HUES48 (cell line): ENCODE measurements around the gene MCTP1.
"Not testable (repeated sequence)": the region's sequence is repeated elsewhere in the genome, so short reads cannot be mapped to it uniquely, and the experiment has no call there.

Source experiments
- H3K27ac ChIP-seq: one replicate; pipeline ENCODE4 v1.7.0; 2013; ENCODE audit warnings: low read depth, low read length, inconsistent platforms
- H3K27me3 ChIP-seq: 2 replicates; pipeline ENCODE4 v1.6.1; 2013; ENCODE audit warnings: mild to moderate bottlenecking, low read length; ENCODE audit not compliant: control insufficient read depth, insufficient read depth
- H3K36me3 ChIP-seq: 2 replicates; pipeline ENCODE4 v1.6.1; 2013; ENCODE audit warnings: low read length; ENCODE audit not compliant: control insufficient read depth, insufficient read depth
- H3K4me1 ChIP-seq: 2 replicates; pipeline ENCODE4 v1.6.1; 2013; ENCODE audit warnings: mild to moderate bottlenecking, low read length; ENCODE audit not compliant: control insufficient read depth, insufficient read depth
- H3K4me3 ChIP-seq: 2 replicates; pipeline ENCODE4 v1.5.1; 2013; ENCODE audit warnings: mild to moderate bottlenecking, low read depth, low read length
- H3K9ac ChIP-seq: 2 replicates; pipeline ENCODE4 v1.6.1; 2013; ENCODE audit warnings: mild to moderate bottlenecking, low read depth, low read length, moderate library complexity
- H3K9me3 ChIP-seq: 2 replicates; pipeline ENCODE4 v1.6.1; 2013; ENCODE audit warnings: low read length; ENCODE audit not compliant: control insufficient read depth, insufficient read depth

The MCTP1 gene

DNA sequence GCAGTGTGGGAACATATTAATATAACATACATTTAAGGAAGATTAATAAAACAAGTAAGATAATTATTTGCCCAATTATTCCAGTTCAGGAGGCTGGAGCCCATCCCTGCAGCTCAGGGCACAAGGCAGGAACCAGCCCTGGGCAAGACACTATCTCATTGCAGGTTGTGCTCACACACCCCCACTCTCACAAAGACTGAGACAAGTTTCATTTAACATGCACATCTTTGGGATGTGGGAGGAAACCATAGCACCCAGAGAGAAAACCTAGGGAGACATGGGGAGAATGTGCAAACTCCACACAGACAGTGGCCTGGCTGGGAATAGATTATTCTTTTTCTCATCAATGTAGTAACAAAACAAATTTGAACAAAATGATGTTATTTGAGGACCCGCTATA is 279.1 kb downstream of the MCTP1 start:
- H3K9ac ChIP-seq: no peak overlapping the region
- H3K27ac ChIP-seq: no peak overlapping the region
- H3K4me3 ChIP-seq: no peak overlapping the region
- no peaks in the 10 kb centered on the region for H3K27me3 ChIP-seq
- H3K4me1 ChIP-seq: no peaks in the 10 kb centered on the region
- H3K9me3 ChIP-seq: peaks cover 24% of the 10 kb centered on the region
- H3K36me3 ChIP-seq: no peaks in the 10 kb centered on the region

DNA sequence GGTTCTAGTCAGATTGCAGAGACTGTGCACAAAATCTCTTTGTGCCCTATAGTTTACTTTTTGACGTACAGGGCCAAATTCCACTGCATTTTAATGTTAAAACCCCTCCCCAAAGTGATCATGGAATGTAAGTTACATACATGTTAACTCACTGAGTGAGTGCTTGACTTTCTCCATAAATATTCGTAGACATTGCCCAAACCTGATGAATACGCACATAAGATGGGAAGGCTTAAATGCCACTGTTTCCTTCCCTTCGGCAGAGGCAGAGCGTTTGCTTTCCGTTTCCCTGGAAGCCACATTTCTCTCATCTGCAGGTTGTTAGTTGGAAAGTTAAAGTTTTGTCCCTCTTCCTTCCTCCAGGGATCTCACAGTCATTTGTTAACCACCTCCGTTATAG is 286.2 kb downstream of the MCTP1 start:
- Histone ChIP-seq H3K4me3 (no peak overlapping the region), H3K36me3 (no peaks in the 10 kb centered on the region), H3K27ac (no peak overlapping the region)

DNA sequence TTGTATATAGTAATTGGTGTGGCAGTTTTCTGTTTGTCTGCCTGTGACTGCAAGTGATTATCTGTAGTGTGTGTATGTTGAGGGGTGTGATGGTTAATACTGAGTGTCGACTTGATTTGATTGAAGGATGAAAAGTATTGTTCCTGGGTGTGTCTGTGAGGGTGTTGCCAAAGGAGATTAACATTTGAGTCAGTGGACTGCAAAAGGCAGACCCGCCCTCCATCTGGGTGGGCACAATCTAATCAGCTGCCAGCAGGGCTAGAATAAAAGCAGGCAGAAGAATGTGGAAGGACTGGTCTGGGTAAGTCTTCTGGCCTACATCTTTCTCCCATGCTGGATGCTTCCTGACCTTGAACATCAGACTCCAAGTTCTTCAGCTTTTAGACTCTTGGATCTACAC is 290.4 kb downstream of the MCTP1 start:
- H3K4me3 ChIP-seq, H3K27ac ChIP-seq, H3K27me3 ChIP-seq, H3K9me3 ChIP-seq, H3K9ac ChIP-seq, H3K36me3 ChIP-seq: not testable (repeated sequence)
- H3K4me1 ChIP-seq: peaks cover 16% of the 10 kb centered on the region

More for the DNA sequence above, 286.2 kb downstream of the MCTP1 start:
- H3K27me3 ChIP-seq: no peaks in the 10 kb centered on the region
- no peak overlapping the region for H3K9ac ChIP-seq
- peaks cover 4% of the 10 kb centered on the region for H3K9me3 ChIP-seq
- H3K4me1 ChIP-seq: peaks cover 16% of the 10 kb centered on the region

DNA sequence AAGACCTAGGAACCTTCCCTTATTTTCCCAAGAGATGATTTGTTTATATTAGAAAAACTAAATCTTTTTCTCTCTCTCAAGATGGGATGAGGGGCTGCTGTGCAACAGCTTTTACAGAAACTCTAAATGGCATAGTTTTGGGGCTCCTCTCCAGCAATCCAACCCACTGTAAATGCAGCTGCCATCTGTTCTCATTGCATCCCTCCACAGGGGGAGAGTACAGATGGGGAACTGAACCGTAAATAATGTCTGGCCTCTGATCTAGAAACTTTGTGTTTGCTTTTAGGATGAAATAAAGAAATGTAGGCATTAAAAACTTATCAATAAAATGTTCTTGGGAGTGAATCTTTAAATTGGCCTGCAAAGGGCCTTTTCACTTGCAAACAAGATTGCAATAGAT is 291.4 kb downstream of the MCTP1 start:
- Histone ChIP-seq H3K36me3 (no peaks in the 10 kb centered on the region), H3K4me1 (peaks cover 15% of the 10 kb centered on the region), H3K4me3 (no peak overlapping the region), H3K27ac (no peak overlapping the region), H3K9me3 (no peaks in the 10 kb centered on the region), H3K27me3 (no peaks in the 10 kb centered on the region), H3K9ac (no peak overlapping the region)

DNA sequence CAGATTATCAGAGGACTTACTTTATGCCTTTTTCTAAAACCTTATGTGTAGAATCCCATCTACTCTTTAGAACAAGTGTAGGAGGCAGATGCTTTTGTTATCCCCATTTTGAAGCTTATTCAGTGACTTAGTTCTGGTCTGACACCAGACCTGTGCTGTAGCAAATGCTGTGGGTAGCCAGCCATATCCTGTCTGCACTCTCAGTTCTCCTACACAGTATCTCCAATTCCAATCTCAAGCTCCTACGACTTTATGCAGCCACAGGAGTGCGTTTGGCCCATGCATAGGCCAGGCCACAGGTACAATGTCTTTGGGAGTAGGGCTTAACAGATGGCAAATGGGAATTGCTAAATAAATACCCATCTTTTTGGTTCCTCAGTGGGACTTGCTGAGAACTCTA is 292.6 kb downstream of the MCTP1 start:
- H3K36me3 ChIP-seq: no peaks in the 10 kb centered on the region
- no peaks in the 10 kb centered on the region for H3K27me3 ChIP-seq
- H3K9me3 ChIP-seq: no peaks in the 10 kb centered on the region
- no peak overlapping the region for H3K27ac ChIP-seq
- H3K4me3 ChIP-seq: no peak overlapping the region
- H3K4me1 ChIP-seq: peaks cover 13% of the 10 kb centered on the region
- no peak overlapping the region for H3K9ac ChIP-seq

DNA sequence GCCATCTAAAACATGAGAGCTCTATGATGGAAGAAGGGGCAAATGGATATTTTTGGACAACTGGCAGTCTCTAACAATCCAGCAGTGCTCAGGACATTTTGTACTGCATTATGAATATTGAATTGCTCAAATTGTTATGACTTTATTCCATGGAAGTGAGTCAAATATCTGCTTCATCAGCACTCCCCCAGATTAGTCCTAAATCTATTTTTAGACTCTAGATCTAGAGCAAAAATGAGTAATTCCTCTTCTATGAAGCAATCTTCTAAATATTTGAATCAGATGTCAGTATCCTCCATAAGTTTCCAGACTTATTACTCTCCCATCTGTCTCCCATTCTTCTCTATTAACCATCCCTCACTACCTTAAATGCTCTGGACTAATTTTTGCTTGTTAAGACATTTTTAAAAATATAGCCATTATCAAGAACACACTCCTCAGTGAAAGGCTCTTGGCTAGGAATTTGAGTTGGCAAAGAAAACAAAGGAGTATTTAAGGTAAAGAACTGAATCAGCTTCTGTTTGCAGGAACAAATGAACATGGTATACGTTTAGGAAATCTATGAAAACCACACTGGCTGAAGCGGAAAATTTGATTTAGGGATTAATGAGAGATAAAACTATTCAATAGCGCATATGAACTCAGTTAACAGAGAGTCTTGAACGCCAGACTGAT is 300.9 kb downstream of the MCTP1 start:
- Histone ChIP-seq H3K36me3 (no peaks in the 10 kb centered on the region), H3K9me3 (no peaks in the 10 kb centered on the region), H3K9ac (no peak overlapping the region), H3K27me3 (no peaks in the 10 kb centered on the region), H3K27ac (no peak overlapping the region), H3K4me3 (no peak overlapping the region), H3K4me1 (no peaks in the 10 kb centered on the region)

DNA sequence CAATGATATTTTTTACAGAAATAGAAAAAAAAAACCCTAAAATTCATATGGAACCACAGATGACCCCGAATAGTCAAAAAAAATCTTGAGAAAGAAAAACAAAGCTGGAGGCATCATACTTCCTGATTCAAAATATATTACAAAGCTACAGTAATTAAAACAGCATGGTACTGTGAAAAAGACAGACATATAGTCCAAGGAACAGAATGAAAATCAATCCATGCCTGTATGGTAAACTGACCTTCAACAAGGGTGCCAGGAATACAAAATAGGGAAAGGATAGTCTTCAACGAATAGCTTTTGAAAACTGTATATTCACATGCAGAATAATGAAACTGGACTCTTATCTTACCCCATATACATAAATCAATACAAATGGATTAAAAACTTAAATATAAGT is 307.5 kb downstream of the MCTP1 start:
- H3K4me1 ChIP-seq: no peaks in the 10 kb centered on the region
- H3K9ac ChIP-seq: no peak overlapping the region
- no peaks in the 10 kb centered on the region for H3K27me3 ChIP-seq
- peaks cover 5% of the 10 kb centered on the region; the same call in 1 of the 2 replicates for H3K9me3 ChIP-seq
- no peak overlapping the region for H3K27ac ChIP-seq
- H3K36me3 ChIP-seq: no peaks in the 10 kb centered on the region
- H3K4me3 ChIP-seq: no peak overlapping the region

DNA sequence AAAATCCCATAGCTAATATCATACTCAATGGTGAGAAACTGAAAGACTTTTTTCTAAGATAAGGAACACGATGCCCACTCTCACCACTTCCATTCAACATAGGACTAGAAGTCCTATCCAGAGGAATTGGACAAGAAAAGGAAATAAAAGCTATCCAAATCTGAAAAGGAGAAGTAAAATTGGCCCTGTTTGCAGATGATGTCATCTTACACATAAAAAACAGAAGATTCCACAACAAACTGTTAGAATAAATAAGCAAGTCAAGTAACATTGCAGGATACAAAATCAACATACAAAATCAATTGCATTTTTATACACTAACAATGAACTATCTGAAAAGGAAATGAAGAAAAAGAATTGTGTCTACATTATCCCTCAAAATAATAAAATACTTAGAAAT is 308.0 kb downstream of the MCTP1 start:
- Histone ChIP-seq H3K9ac (no peak overlapping the region), H3K27ac (no peak overlapping the region), H3K36me3 (no peaks in the 10 kb centered on the region), H3K9me3 (peaks cover 5% of the 10 kb centered on the region; the same call in 1 of the 2 replicates), H3K27me3 (no peaks in the 10 kb centered on the region), H3K4me3 (no peak overlapping the region), H3K4me1 (no peaks in the 10 kb centered on the region)

DNA sequence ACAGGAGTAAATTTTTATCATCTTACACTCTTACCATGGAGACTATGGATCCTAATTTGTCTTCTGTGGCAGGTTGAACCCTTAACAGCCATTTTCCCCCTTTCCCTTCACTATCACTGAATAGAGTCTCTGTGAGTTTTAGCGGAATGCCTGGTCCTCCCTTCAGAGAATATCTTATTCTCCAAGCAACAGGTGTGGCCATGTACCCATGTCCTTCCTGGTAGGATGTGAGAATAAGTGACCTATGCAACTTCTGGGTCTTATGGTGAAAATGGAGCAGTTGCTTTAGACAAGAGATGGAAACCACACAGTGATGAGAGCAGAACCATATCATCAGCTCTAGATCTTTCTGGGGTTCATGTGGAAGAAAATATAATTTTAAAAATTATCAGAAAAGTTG is 312.6 kb downstream of the MCTP1 start:
- H3K36me3 ChIP-seq: no peaks in the 10 kb centered on the region
- peaks cover 5% of the 10 kb centered on the region; the same call in 1 of the 2 replicates for H3K9me3 ChIP-seq
- no peaks in the 10 kb centered on the region for H3K27me3 ChIP-seq
- no peak overlapping the region for H3K27ac ChIP-seq
- H3K4me3 ChIP-seq: no peak overlapping the region
- H3K9ac ChIP-seq: no peak overlapping the region
- H3K4me1 ChIP-seq: 0 out of 2 replicates have a peak, but pooled peaks cover 3% of the 10 kb centered on the region

DNA sequence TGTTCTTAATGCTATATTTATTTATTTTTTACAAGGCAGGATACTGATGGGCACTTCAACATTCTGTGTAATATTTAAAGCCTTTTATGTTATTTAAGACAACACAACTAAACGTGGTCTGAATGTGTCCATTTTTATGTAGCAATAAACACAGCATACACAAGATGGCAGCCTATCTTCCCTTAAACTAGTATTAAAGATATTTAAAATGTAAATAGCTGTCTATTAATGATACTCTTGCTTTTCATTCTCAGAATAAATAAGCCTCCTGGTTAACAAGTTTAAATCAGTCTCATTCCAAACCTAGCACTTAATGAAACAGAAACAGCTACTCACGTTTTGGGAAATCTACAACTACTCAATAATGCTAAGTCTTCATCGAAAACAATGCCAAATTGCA is 315.7 kb downstream of the MCTP1 start:
- Histone ChIP-seq H3K4me1 (0 out of 2 replicates have a peak, but pooled peaks cover 3% of the 10 kb centered on the region), H3K36me3 (no peaks in the 10 kb centered on the region), H3K9ac (no peak overlapping the region), H3K4me3 (no peak overlapping the region), H3K27me3 (no peaks in the 10 kb centered on the region), H3K27ac (no peak overlapping the region), H3K9me3 (no peaks in the 10 kb centered on the region)

DNA sequence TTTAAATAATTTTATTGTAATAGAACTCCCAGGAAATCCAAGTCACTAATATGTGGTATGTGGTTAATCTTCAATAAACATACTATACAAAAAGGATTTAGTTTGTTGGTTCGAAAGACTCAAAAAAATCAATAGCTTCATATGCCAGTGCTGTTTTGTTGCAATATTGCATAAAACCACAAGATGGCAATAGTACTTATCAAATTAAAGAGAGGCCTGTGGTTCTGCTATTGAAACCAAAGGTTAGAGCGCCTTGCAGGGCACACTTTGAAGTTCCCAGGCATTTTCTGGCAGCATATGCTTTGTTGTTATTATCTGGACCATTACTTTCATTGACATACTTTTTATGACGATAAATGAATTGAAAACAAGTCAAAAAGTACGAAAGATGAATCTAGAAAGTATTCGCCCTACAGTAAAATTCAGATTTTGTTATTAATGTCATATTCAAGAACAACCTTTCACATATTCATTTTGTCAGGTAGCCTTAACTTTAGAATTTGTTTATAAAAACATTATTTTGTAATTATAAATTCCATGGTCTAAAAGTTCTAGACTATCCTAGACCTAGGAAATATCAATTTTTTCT is 316.3 kb downstream of the MCTP1 start:
- Histone ChIP-seq H3K27ac (no peak overlapping the region), H3K36me3 (no peaks in the 10 kb centered on the region), H3K27me3 (no peaks in the 10 kb centered on the region), H3K4me1 (0 out of 2 replicates have a peak, but pooled peaks cover 3% of the 10 kb centered on the region), H3K9me3 (no peaks in the 10 kb centered on the region), H3K4me3 (no peak overlapping the region), H3K9ac (no peak overlapping the region)
